SHP77 (cell line): ENCODE results near the gene PSME4.

Experiments
- DNase-seq, 2 experiments: peaks; one replicate each; lab custom pipeline; 2025; lab: John Stamatoyannopoulos, UW

The PSME4 gene, protein sequence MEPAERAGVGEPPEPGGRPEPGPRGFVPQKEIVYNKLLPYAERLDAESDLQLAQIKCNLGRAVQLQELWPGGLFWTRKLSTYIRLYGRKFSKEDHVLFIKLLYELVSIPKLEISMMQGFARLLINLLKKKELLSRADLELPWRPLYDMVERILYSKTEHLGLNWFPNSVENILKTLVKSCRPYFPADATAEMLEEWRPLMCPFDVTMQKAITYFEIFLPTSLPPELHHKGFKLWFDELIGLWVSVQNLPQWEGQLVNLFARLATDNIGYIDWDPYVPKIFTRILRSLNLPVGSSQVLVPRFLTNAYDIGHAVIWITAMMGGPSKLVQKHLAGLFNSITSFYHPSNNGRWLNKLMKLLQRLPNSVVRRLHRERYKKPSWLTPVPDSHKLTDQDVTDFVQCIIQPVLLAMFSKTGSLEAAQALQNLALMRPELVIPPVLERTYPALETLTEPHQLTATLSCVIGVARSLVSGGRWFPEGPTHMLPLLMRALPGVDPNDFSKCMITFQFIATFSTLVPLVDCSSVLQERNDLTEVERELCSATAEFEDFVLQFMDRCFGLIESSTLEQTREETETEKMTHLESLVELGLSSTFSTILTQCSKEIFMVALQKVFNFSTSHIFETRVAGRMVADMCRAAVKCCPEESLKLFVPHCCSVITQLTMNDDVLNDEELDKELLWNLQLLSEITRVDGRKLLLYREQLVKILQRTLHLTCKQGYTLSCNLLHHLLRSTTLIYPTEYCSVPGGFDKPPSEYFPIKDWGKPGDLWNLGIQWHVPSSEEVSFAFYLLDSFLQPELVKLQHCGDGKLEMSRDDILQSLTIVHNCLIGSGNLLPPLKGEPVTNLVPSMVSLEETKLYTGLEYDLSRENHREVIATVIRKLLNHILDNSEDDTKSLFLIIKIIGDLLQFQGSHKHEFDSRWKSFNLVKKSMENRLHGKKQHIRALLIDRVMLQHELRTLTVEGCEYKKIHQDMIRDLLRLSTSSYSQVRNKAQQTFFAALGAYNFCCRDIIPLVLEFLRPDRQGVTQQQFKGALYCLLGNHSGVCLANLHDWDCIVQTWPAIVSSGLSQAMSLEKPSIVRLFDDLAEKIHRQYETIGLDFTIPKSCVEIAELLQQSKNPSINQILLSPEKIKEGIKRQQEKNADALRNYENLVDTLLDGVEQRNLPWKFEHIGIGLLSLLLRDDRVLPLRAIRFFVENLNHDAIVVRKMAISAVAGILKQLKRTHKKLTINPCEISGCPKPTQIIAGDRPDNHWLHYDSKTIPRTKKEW (N-terminal part only)

DNA sequence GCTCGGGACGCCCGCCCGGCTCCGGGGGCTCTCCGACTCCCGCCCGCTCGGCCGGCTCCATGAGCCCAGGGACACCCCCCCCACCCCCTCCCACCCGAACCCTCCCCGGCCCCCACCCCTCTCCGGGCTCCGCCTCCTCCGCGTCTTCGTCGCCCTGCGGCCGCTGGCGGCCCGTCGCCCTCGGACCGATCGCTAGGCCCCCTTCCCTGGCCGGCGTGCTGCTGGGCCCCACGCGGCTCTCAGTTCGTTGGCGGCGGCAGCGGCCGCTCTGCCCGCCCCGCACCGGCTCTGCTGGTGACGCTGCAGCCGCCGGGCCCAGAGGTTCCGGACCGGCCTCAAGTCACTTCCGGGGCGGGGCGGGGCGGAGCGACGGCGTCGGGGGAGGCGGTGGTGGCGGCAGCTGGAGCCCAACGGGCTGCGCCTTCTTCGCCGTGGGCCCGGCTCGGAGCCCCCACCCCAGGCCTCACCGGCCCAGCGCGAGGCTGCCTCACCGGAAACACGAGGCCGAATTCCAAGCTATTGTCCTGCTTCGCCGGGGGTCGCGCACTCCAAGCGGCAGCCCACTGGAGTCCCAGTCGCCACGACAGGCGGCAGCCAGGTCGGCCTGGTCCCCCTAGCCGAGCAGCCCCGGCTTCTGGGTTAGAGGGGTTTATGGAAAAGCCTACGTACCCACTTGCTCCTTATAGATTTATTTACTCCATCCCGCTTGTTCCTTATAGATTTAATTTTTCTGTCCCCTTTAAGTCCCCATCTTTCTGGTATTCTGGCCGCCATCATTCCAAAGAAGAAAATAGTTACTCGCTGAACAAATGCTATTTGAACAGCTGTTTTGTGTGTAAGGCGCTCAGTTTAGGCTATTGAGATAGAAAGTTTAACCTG is at the start of gene PSME4:
Gene PSME4 (minus strand): TSS at position 270 of the 879 bp plus-strand sequence. CDS start 209 bp downstream, at position 61.
- peak; percentile 96 to 99 for DNase-seq

DNA sequence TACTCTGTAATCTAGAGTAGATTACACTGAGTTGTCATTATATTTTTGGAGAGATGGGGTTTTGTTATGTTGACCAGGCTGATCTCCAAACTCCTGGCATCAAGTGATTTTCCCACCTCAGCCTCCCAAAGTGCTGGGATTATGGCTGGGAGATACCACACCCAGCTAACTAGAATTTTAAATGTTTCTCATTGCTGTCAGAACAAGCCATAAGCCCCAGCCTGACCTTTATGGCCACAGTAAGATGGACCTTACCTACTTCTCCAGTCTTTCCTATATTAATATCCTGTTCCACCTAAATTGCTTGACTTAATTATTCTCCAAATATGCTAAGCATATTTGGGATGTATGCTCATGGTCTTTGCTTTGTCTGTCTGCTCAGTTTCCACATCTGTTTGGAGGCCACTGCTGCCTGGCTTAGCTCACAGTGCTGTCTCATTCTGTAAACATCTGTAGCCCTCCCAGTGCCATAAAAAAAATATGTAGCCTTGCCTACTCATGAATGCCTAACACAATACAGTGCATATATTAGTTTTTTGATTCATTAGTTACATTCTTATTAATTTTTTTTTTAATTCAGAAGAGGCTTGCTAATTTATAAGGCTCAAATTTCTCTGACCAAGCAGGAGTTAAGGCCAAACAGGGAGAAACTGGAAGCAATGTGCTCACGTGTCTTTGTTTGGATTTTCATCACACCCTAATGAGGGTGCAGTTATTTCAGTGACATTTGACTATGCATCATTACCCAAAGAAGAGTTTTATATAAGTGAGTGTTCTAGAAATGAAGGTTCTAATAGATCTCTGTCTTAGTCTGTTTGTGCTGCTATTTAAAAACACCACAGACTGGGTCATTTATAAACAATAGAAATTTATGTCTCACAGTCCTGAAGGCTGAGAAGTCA is 45.3 kb upstream of the PSME4 start:
- DNase-seq, result peak in 1 of 2 experiments; percentile 37

DNA sequence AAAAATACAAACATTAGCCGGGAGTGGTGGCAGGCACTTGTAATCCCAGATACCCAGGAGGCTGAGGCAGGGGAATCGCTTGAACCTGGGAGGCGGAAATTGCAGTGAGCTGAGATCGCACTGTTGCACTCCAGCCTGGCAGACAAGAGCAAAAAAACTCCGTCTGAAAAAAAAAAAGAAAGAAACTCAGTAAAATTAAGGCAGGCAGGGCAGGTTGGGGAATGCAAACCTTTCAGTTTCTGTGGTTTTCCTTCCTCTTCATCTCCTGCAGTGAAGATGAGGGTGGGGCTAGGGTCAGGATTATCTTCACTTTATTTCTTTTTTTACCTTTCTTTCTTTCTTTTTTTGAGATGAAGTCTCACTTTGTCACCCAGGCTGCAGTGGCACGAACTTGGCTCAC is 43.2 kb upstream of the PSME4 start:
- no peak for DNase-seq

DNA sequence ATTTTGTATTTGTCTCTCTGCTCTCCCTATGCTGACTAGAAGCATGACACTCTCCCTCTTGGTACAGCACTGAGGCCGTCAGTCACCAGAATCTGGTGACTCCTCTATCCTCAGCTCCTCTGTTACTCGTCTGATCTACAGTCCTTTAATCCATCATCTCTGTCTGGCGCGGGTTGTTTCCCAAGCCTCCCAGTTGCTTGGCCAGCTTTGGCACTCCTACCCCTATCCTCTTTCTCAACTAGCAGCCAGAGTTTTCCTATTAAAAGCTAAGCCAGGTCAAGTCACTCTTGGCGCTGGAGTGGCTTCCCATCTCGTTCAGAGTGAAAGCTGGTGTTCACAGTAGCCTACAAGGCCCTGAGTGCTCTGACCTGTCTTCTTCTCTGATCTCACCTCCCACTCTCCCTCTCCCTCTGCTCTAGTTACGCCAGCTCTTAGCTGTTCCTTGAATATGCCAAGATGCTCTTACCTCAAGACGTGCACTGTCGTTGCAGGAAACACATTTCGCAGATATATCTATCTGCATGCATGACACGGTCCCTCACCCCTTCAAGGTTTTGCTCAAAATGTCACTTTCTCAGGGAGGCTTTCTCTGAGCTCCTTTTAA is 41.8 kb upstream of the PSME4 start:
- DNase-seq, result no peak

DNA sequence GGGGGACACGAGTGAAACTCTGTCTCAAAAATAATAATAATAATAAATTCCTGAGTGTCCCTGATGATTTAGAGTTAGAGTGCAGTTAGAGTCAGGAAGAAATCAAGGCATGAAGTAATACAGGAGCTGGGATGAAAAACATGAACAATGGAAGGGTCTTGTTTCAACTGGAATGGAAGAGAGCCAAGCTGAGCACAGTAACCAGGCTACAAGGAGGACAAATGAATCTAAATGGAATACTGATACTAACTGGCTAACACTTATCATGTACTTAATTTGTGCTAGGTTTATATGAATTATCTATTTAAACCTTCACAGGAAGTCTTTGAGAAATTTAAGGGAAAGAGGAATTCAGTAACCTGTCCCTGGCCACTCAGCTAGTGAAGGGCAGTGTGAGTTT is 38.8 kb upstream of the PSME4 start:
- no peak for DNase-seq

DNA sequence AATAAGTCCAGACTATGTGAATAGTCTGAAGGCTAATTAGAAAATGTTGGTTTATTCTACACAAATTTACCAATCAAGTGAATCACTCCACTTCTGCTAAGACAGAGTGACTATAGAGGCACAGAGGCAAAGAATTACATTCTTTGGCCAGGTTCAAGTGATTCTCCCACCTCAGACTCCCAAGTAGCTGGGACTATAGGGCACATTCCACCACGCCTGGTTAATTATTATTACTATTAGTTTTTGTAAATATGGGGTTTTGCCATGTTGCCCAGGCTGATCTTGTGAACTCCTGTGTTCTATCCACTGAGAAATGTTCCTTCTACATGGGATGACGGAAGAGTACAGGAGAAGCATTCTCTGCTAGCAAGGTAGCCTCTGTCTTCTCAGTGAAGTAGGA is 37.6 kb upstream of the PSME4 start:
- DNase-seq, result no peak

DNA sequence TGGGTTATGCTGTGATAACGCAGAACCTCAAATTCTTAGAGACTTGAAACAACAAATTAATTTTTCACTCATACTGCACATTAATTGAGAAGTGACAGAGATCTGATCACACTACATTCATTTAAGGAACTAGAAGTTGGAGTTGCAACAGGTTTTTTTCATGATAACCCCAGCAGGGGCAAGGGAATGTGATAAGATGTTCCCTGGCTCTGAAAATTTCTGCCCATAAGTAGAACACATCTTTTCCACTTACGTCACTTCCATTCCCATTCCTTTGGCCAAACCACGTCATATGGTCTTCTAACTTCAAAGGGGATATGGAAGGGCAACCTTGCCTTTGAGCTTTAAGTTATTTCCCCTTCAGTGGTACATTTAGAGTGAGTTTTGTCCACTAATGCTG is 29.7 kb upstream of the PSME4 start:
- no peak for DNase-seq

DNA sequence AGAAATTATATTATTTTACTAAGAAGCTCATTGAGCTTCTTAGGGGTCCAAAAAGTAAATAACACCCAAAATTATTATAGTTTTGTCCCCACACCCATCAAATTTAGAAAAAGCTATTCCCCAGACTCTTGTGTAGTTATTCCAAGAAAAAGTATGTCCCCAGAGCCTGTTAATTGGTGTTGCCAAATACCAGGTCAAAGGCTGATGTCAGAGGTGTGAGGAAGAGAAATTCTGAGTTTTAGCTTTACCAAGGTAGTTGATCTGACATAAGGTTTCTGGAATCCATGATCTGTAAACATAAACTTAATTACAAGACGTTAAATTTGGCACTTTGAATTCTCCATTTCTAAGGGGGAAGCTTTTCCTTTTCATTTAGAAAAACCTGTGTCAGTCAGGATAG is 29.3 kb upstream of the PSME4 start:
- no peak for DNase-seq

DNA sequence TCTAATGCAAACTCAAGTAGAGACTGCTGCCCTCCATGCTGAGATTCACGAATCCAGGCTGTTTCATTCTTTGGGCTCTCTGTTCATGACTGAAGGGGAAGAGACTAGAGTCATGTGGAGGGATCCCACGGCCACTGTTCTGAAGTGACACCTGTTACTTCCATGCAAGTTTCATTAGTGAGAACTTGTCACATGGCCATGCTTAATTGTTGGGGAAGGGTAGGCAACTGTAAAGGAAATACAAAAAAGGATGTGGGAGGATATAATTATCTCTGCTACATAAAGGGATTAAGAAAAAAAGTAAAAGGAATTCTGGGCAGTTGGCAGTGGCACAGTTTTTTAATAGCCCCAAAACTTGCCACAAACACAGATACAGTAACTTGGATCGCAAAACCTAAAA is 28.0 kb upstream of the PSME4 start:
- DNase-seq, result no peak

DNA sequence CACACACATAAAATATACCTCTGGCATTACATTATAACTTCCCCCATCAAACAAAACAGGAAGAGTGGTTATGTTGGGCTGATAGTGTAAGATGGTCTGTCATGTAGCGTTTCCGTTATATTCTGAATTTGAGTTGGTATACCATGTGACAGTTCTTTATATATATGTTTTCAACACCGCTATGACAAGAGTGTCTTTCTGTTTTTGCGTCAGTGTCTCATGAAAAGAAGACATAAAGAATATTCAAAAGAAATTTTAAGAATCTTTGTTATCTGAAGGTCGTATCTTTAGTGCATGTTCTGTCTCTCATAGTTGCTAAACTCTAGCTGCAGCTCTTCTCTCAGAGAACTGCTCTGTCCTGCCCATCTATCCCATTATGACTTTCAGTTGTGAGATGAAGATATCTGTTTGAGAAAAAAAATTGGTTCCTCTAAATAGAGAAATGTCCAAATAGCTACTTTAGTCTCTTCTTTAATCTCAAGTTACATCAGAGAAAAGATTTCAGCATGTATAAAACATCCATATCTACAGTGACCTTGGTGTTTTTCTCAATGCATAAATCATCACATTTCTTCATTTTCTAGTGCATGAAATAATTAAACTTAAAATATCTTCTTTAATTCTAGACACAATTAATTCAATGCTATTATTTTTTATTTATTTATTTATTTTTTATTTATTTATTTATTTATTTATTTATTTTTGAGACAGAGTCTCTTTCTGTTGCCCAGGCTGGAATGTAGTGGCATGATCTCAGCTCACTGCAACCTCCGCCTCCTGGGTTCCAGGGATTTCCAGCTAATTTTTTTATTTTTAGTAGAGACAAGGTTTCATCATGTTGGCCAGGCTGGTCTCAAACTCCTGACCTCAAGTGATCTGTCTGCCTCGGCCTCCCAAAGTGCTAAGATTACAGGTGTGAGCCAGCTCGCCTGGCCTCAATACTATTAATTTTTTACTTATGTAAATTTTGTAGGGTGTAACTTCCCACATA is 24.3 kb upstream of the PSME4 start:
- no peak for DNase-seq

DNA sequence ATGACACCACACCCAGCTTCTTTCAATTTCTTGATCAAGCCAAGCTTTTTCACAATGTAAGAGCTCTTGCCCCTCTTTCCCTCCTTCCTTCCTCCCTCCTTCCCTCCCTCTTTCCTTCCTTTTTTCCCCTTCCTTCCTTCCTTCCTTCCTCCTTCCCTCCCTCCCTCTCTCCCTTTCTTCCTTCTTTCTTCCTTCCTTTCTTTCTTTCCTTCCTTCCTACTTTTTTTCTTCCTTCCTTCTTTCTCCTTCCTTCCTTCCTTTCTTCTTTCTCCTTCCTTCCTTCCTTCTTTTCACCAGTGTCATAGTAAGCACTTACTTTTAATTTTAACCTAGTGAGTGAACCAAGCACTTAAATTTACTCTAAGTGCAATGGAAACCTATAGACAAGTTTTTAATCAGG is 21.2 kb upstream of the PSME4 start:
- no peak for DNase-seq

DNA sequence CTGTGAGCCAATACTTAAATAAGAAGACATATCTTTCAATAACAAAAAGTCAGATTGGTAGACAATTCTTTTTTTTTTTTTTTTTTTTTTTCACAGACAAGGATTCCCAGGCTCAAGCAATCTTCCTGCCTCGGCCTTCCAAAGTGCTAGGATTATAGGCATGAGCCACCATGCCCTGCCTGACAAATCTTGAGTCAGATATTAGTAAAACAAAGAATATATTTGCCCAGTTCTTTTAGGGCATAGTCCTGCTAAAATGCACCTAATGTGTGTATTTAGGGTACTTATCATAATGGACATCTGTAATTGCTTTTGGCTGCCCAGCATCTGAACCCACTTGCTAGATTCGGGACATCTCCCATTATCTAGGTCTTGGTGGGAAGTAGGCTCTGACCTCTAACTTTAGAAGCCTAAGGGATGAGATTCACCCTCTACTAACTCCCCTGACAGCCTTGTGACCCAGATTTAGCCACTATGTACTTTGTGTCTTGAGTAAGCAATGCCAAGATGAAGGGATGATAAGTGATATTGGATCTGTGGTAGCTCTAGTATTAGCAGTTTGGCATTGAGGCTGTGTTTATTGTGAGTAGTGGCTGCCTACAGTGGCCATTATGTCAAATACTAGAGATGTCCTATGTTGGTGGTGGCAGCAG is 18.5 kb upstream of the PSME4 start:
- DNase-seq, result no peak

DNA sequence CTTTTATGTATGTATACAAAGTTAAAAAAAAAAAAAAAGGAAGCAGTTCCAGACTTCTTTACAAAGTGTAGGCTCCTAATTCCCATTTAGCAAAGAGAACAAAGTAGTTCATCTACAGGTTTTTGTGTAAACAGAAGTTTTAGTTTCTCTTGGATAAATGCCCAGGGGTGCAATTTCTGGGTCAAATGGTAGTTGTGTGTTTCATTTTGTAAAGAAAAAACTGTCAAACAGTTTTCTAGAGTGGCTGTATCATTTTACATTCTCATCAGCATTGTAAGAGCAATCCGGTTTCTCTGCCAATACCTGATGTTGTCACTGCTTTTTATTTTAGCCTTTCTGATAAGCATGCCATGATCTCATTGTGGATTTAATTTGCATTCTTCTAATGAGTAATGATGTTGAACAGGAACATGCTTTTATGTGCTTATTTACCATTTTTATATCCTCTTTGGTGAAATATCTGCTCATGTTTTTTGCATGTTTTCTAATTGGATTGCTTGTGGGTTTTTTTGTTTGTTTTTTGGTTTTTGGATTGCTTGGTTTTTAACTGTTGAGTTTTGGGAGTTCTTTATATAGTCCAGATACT is 16.6 kb upstream of the PSME4 start:
- peak; percentile 49 to 66 for DNase-seq

DNA sequence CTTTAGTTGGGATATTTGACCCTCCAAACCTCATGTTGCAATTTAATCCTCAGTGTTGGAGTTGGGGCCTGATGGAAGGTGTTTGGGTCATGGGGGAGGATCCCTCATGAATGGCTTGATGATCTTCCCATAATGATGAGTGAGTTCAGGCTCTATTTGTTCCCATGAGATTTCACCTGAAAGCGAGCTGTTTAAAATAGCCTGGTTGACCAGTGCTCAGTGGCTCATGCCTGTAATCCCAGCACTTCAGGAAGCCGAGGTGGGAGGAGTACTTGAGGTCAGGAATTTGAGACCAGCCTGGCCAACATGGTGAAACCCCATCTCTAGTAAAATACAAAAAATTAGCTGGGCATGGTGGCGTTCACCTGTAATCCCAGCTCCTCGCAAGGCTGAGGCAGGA is 14.9 kb upstream of the PSME4 start:
- no peak for DNase-seq

DNA sequence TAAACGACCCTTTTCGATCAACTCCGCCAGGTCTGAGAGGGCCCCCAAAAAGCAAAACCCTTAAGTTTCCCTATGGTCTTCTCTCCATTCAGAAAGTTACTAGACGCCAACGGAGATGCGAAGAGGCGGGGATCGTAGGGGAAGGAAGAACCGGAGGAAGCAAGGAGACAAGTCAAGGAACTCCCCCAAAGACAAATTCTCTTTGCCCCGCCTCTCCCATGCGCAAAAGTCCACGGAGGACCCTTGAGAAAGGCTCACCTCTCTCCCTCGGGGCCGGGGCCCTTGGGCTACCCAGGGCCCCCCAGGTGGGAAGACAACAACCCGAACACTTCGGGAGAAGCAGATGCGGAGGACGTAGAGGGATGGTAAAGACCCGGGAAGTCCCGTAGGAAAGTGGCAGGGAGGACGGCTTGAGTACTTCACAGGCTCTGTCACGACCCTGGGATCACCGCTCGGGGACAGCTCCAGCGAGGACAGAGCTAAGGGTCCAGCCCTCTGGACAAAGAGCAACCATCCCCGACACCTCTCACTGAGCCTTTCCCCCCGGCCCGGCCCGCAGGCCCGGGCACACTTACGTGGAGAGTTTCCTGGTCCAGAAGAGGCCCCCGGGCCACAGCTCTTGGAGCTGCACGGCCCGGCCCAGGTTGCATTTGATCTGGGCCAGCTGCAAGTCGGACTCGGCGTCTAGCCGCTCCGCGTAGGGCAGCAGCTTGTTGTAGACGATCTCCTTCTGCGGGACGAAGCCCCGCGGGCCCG is 647 bp downstream of the PSME4 start:
- peak; percentile 26 to 79 for DNase-seq

DNA sequence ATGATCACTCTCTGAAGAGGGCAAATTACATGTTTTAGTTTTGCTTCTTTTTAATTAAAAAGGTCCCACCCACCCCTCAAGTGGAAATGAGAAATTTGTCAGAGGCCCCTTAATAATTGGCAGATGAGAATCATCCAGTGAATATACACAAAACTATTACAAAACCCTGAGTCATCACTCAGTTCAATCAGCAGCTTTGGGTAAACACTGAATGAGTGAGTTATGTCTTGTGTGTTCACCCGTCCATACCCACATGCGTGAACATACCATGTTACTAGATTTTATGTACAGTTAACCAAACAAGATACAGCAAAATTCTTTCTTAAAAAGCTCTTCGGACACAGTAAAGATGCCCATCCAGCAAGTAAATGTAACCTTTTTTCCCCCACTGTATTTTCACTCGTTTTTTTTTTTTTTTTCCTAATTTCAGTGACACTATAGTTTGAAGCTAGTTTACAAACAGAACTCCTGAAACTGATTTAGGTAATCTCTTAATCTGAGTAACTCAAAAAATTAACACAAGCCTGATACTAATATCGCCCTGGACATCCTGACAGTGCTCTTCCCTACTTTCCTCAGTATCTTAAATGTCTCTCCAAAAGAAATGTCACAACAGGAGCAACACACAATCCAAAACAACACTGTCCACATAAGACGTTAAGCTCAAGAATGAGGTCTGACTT is 1.4 kb downstream of the PSME4 start:
- DNase-seq, result peak; percentile 76 to 78
